Endothelial cell of umbilical vein (primary cell): ENCODE data around the gene RABGGTB.

ENCODE experiments used
- CTCF ChIP-seq, 2 donors: IDR thresholded peaks; 1 replicate in 1 of 2; 2 replicates in 1 of 2; pipeline ENCODE4 v1.5.1; 2011; ENCODE audit warnings: low read length in 2 of 2, mild to moderate bottlenecking in 2 of 2, moderate library complexity in 2 of 2, control low read depth in 1 of 2, inconsistent platforms in 1 of 2, low read depth in 1 of 2; ENCODE audit not compliant: insufficient read depth in 1 of 2; ENCODE audit errors: extremely low read depth in 1 of 2
- EZH2 ChIP-seq: IDR thresholded peaks from 2 replicates; pipeline ENCODE4 v1.6.1; 2012; ENCODE audit warnings: borderline replicate concordance, low read depth, mild to moderate bottlenecking, moderate library complexity, low read length, inconsistent platforms; ENCODE audit not compliant: severe bottlenecking
- FOS ChIP-seq: IDR thresholded peaks from 2 replicates; pipeline ENCODE4 v1.6.1; 2011; ENCODE audit warnings: mild to moderate bottlenecking, low read length, moderate library complexity, borderline replicate concordance; ENCODE audit not compliant: insufficient read depth
- GATA2 ChIP-seq: IDR thresholded peaks from 2 replicates; pipeline ENCODE4 v1.7.0; 2011; ENCODE audit warnings: low read depth, mild to moderate bottlenecking, moderate library complexity, mixed read lengths, low read length; ENCODE audit not compliant: insufficient read length, insufficient read depth
- POLR2A ChIP-seq: IDR thresholded peaks from 2 replicates; pipeline ENCODE4 v1.6.1; 2012; ENCODE audit warnings: low read depth, mild to moderate bottlenecking, control low read depth, low read length

DNA sequence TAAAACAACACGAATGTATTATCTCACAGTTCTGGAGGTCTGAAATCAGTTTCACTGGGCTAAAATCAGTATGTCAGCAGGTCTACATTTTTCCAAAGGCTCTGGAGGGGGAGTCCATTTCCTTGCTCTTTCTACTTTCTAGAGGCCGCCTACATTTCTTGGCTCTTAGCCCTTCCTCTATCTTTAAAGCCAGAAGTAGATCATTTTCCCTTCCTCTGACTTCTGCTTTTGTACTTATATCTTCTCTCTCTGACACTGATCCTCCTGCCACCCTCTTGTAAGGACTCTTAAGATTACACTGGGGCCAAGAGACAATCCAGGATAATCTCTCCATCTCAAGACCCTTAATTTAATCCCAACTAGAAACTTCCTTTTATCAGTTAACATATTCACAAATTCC is 52.0 kb downstream of the RABGGTB start:
- TF ChIP-seq CTCF (IDR thresholded peaks at IDR 0.05; ENCODE audit: extremely low read depth in 1 of 2, insufficient read depth in 1 of 2, low read depth in 1 of 2, low read length in 2 of 2), result no peak
- TF ChIP-seq GATA2, result no peak
- no peak for TF ChIP-seq POLR2A
- TF ChIP-seq EZH2, result no peak
- no peak for TF ChIP-seq FOS
